K562 (cell line): ENCODE results near the gene GRIN2D. TPM values are rescaled to one million over a fixed set of nuclear protein-coding genes. Genes with fewer than 3 reads are reported as not detected.

ENCODE experiments used
- ARID2 ChIP-seq: fragments of 450-650 bp; IDR thresholded peaks from 2 replicates; pipeline ENCODE4 v1.6.1; 2017; ENCODE audit warnings: antibody characterized with exemption, mild to moderate bottlenecking
- CREB3L1 ChIP-seq: fragments of 450-650 bp; IDR thresholded peaks from 2 replicates; pipeline ENCODE4 v1.6.1; 2014; ENCODE audit warnings: low read depth, mild to moderate bottlenecking, moderate library complexity, borderline replicate concordance
- CTCFL ChIP-seq: IDR thresholded peaks from 2 replicates; pipeline ENCODE4 v1.6.1; 2011; ENCODE audit warnings: borderline replicate concordance, low read depth, mild to moderate bottlenecking, moderate library complexity, low read length; ENCODE audit not compliant: insufficient read depth, poor library complexity, severe bottlenecking
- HCFC1 ChIP-seq: IDR thresholded peaks from 2 replicates; pipeline ENCODE4 v1.6.1; 2012; ENCODE audit warnings: low read depth, low read length, improper control_type of control experiment
- HMGN3 ChIP-seq: IDR thresholded peaks from 2 replicates; pipeline ENCODE4 v1.6.1; 2011; ENCODE audit warnings: borderline replicate concordance, low read depth, mild to moderate bottlenecking, mixed read lengths, low read length; ENCODE audit not compliant: insufficient read length; ENCODE audit errors: extremely low read depth
- HNRNPH1 ChIP-seq: fragments of 200-400 bp; formaldehyde crosslinking; optimal IDR thresholded peaks from 2 replicates; pipeline ENCODE3; 2017; ENCODE audit warnings: low read depth, mild to moderate bottlenecking, low read length, moderate library complexity
- ID3 ChIP-seq, 2 experiments: fragments of 250-450 bp in 1 of 2; fragments of 450-650 bp in 1 of 2; sonication (Bioruptor Pico) in 1 of 2; IDR thresholded peaks; 2 replicates each; pipeline versions ENCODE4 v1.6.1 to v1.8.0; 2016 to 2021; ENCODE audit warnings: mild to moderate bottlenecking in 2 of 2, moderate library complexity in 2 of 2, missing compliant biosample characterization in 1 of 2, missing genetic modification characterization in 1 of 2
- ILF3 ChIP-seq: fragments of 450-650 bp; IDR thresholded peaks from 2 replicates; pipeline ENCODE4 v1.6.1; 2018; ENCODE audit warnings: antibody characterized with exemption, mild to moderate bottlenecking, moderate library complexity, borderline replicate concordance
- NR1H2 ChIP-seq: sonication (generic); formaldehyde crosslinking; IDR thresholded peaks from 2 replicates; pipeline ENCODE4 v1.4.0; 2020; ENCODE audit warnings: mild to moderate bottlenecking, missing genetic modification reagents
- NR2F6 ChIP-seq: fragments of 450-650 bp; formaldehyde crosslinking; IDR thresholded peaks from 2 replicates; pipeline ENCODE4 v1.4.0; 2020; ENCODE audit warnings: mild to moderate bottlenecking
- SETDB1 ChIP-seq: IDR thresholded peaks from one replicate; pipeline ENCODE4 v1.6.1; 2012; ENCODE audit warnings: low read length, control low read depth, inconsistent platforms
- TRIM25 ChIP-seq: fragments of 450-650 bp; IDR thresholded peaks from 2 replicates; pipeline ENCODE4 v1.7.0; 2016; ENCODE audit warnings: borderline replicate concordance
- ZBTB7A ChIP-seq: IDR thresholded peaks from 2 replicates; pipeline ENCODE4 v1.6.1; 2011; ENCODE audit warnings: low read depth, mild to moderate bottlenecking, low read length, moderate library complexity, borderline replicate concordance; ENCODE audit not compliant: control insufficient read depth
- ZNF444 ChIP-seq: fragments of 250-450 bp; sonication (Bioruptor Pico); IDR thresholded peaks from 2 replicates; pipeline ENCODE4 v1.4.0; 2020; ENCODE audit warnings: mild to moderate bottlenecking, moderate library complexity
- ZNF696 ChIP-seq: fragments of 250-450 bp; sonication (Bioruptor Pico); conservative IDR thresholded peaks from 2 replicates; pipeline ENCODE4 v1.4.0; 2020; ENCODE audit warnings: mild to moderate bottlenecking, moderate library complexity
- polyA plus RNA-seq, 8 experiments: library from polyadenylated mRNA; depleted of rRNA in 4 of 8; stranded (reverse) in 5 of 8; unstranded in 3 of 8; fragments of >200 nt; fragmentation: Nextera tagmentation in 2 of 8; fragmentation: Illumina TruSeq in 1 of 8; extraction: Ambion mirVana in 2 of 8; extraction: Trizol in 1 of 8; gene quantifications; 2 replicates each; pipeline versions ENCODE4 v1.2.1 to v1.2.3, GENCODE V29; 2011 to 2014; ENCODE audit warnings: inconsistent platforms in 1 of 8, missing spikeins in 1 of 8
- total RNA-seq, 7 experiments: library from RNA; depleted of rRNA in 6 of 7; stranded (reverse); fragments of >200 nt in 6 of 7; fragmentation: Illumina TruSeq in 2 of 7; extraction: Trizol in 2 of 7; gene quantifications; 2 replicates each; pipeline versions ENCODE4 v1.2.1 to v1.2.3, GENCODE V29; 2011 to 2021; ENCODE audit warnings: low replicate concordance in 1 of 7
- TF ChIP-seq, protein P1 (sequence below): IDR thresholded peaks from 2 replicates; pipeline ENCODE4 v1.6.1; 2012; ENCODE audit warnings: low read depth, low read length, improper control_type of control experiment, borderline replicate concordance
- TF ChIP-seq, protein P2 (sequence below): fragments of 450-650 bp; formaldehyde crosslinking; IDR thresholded peaks from 2 replicates; pipeline ENCODE4 v1.4.0; 2020; ENCODE audit warnings: mild to moderate bottlenecking
- TF ChIP-seq, protein P3 (sequence below): sonication (generic); formaldehyde crosslinking; IDR thresholded peaks from 2 replicates; pipeline ENCODE4 v1.9.0; 2022; ENCODE audit warnings: mild to moderate bottlenecking, missing genetic modification reagents

Gene GRIN2D
- total and polyA plus RNA-seq, 9 of the 15 experiments (the other 6 are each of a cell fraction or from before 2014, with no cell fraction given) = 0.32 to 31.5 (median 1.8) TPM

GRCh38 chr19:48424694-48425219 is 31.3 kb downstream of the GRIN2D start (continued):
- no peak for TF ChIP-seq CTCFL
- TF ChIP-seq, protein P1, sequence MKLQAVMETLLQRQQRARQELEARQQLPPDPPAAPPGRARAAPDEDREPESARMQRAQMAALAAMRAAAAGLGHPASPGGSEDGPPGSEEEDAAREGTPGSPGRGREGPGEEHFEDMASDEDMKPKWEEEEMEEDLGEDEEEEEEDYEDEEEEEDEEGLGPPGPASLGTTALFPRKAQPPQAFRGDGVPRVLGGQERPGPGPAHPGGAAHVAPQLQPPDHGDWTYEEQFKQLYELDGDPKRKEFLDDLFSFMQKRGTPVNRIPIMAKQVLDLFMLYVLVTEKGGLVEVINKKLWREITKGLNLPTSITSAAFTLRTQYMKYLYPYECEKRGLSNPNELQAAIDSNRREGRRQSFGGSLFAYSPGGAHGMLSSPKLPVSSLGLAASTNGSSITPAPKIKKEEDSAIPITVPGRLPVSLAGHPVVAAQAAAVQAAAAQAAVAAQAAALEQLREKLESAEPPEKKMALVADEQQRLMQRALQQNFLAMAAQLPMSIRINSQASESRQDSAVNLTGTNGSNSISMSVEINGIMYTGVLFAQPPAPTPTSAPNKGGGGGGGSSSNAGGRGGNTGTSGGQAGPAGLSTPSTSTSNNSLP = no peak
- TF ChIP-seq TRIM25 = no peak
- TF ChIP-seq SETDB1 = no peak
- TF ChIP-seq, protein P2, sequence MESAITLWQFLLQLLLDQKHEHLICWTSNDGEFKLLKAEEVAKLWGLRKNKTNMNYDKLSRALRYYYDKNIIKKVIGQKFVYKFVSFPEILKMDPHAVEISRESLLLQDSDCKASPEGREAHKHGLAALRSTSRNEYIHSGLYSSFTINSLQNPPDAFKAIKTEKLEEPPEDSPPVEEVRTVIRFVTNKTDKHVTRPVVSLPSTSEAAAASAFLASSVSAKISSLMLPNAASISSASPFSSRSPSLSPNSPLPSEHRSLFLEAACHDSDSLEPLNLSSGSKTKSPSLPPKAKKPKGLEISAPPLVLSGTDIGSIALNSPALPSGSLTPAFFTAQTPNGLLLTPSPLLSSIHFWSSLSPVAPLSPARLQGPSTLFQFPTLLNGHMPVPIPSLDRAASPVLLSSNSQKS = no peak
- no peak for TF ChIP-seq HCFC1
- TF ChIP-seq ILF3 = no peak
- peak; percentile 96 for TF ChIP-seq ZBTB7A
- TF ChIP-seq CREB3L1 = no peak
- TF ChIP-seq ZNF444 (CRISPR knock-in tag) = no peak
- no peak for TF ChIP-seq HNRNPH1
- no peak for TF ChIP-seq NR1H2 (CRISPR knock-in tag)
- TF ChIP-seq ID3 (CRISPR knock-in tag; IDR thresholded peaks at IDR 0.05) = no peak
- no peak for TF ChIP-seq ID3 (tag; IDR thresholded peaks at IDR 0.05)
- no peak for TF ChIP-seq ARID2
- TF ChIP-seq, protein P3, sequence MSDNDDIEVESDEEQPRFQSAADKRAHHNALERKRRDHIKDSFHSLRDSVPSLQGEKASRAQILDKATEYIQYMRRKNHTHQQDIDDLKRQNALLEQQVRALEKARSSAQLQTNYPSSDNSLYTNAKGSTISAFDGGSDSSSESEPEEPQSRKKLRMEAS = no peak; the same call in 1 of the 2 replicates
- no peak for TF ChIP-seq NR2F6 (CRISPR knock-in tag)
- no peak for TF ChIP-seq HMGN3
- no peak for TF ChIP-seq ZNF696 (CRISPR knock-in tag)
